HepG2 (cell line): ENCODE results near the gene ZNF500.

ENCODE experiments used
- NCOA2 ChIP-seq: sonication (generic); formaldehyde crosslinking; IDR thresholded peaks from 2 replicates; pipeline ENCODE4 v1.8.0; 2022; ENCODE audit warnings: inconsistent platforms
- TCF7 ChIP-seq: sonication (generic); IDR thresholded peaks from 2 replicates; pipeline ENCODE4 v1.6.1; 2016; ENCODE audit warnings: antibody characterized with exemption, low read depth

DNA sequence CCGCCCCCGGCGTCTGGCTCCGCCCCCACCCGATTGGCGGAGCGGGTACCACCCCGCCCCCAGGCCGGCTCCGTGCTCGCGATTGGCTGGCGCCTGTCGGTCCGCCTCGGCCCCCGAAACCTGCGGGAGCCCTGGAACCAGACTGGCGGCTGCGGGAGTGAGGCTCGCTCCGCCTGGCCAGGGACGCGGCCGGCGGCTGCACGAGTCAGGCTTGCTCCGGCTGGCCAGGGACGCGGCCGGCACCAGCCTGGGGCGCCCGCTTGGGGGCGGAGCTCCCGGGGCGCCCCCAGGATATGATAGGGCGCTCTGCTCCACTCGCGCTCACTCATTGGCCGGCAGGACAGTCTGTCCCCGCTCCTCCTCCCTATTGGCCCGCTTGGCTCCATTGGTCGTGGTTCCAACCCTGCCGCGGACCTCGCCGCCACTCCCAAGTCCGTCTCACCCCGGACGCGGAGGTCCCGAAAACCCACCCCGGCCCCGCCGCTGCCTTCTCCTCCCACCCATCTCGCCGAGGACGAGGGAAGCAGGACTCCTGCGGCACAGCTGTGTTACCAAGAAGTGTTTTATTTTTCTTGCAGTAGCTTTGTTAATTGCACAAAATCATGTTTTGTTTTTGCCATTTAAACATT, 35.8 kb upstream of the ZNF500 start:
- no peak for TF ChIP-seq NCOA2 (CRISPR knock-in tag)
- no peak for TF ChIP-seq TCF7
